Osteoblast (primary cell): ENCODE data around the gene OLFM1. TPM values are rescaled to one million over a fixed set of nuclear protein-coding genes. Genes with fewer than 3 reads are reported as not detected.
A peak's percentile ranks its signal among the peaks of the same experiment; 100 is the strongest.

Experiments
- DNase-seq: peaks from one replicate; pipeline ENCODE4 v3.0.0; 2011; ENCODE audit warnings: low spot score, mixed read lengths; ENCODE audit not compliant: insufficient read length; ENCODE audit errors: missing footprints
- H2AFZ ChIP-seq: 2 replicates; pipeline ENCODE4 v1.6.0; 2011; ENCODE audit warnings: mild to moderate bottlenecking, low read length
- H3K27ac ChIP-seq: 2 replicates; pipeline ENCODE4 v1.5.1; 2011; ENCODE audit warnings: mild to moderate bottlenecking, low read depth, low read length, moderate library complexity
- H3K27me3 ChIP-seq: 2 replicates; pipeline ENCODE4 v1.6.0; 2012; ENCODE audit warnings: mild to moderate bottlenecking, control low read depth, inconsistent platforms, low read length, moderate library complexity; ENCODE audit not compliant: insufficient read depth
- H3K36me3 ChIP-seq: 2 replicates; pipeline ENCODE4 v1.5.1; 2011; ENCODE audit warnings: mild to moderate bottlenecking, low read length, control low read depth, moderate library complexity; ENCODE audit not compliant: insufficient read depth
- H3K4me1 ChIP-seq: 2 replicates; pipeline ENCODE4 v1.5.1; 2011; ENCODE audit warnings: mild to moderate bottlenecking, low read length, control low read depth, moderate library complexity; ENCODE audit not compliant: insufficient read depth
- H3K4me2 ChIP-seq: 2 replicates; pipeline ENCODE4 v1.6.0; 2011; ENCODE audit warnings: mild to moderate bottlenecking, low read length; ENCODE audit not compliant: insufficient read depth
- H3K4me3 ChIP-seq: fragments of 200-600 bp; sonication (generic); 3 replicates; pipeline ENCODE4 v1.5.1; 2012; ENCODE audit warnings: mild to moderate bottlenecking, low read length, inconsistent platforms; ENCODE audit not compliant: insufficient read depth
- H3K79me2 ChIP-seq: 2 replicates; pipeline ENCODE4 v1.6.0; 2012; ENCODE audit warnings: mild to moderate bottlenecking, low read length, control low read depth, inconsistent platforms; ENCODE audit not compliant: insufficient read depth
- H3K9me3 ChIP-seq: 2 replicates; pipeline ENCODE4 v1.5.1; 2011; ENCODE audit warnings: low read depth, low read length, control low read depth
- H4K20me1 ChIP-seq: 2 replicates; pipeline ENCODE4 v1.6.0; 2012; ENCODE audit warnings: mild to moderate bottlenecking, low read length, control low read depth; ENCODE audit not compliant: insufficient read depth
- CTCF ChIP-seq: IDR thresholded peaks from 2 replicates; pipeline ENCODE4 v1.5.1; 2011; ENCODE audit warnings: mild to moderate bottlenecking, low read depth, low read length, moderate library complexity; ENCODE audit errors: extremely low read depth
- total RNA-seq: library from RNA; depleted of rRNA; stranded (reverse); fragments of >200 nt; gene quantifications from 2 replicates; pipeline ENCODE4 v1.2.3, GENCODE V29; 2012

The OLFM1 gene
- total RNA-seq, 1 donor: under 0.01 TPM

GRCh38 chr9:135123773-135124134 lies 36.3 kb downstream of the OLFM1 start:
- Histone ChIP-seq H2AFZ (no peak overlapping the region), H3K4me2 (no peak overlapping the region), H3K9me3 (no peaks in the 10 kb centered on the region), H3K4me1 (no peaks in the 10 kb centered on the region), H4K20me1 (no peaks in the 10 kb centered on the region), H3K27me3 (no peaks in the 10 kb centered on the region), H3K27ac (no peak overlapping the region), H3K36me3 (no peaks in the 10 kb centered on the region), H3K79me2 (no peaks in the 10 kb centered on the region), H3K4me3 (no peak overlapping the region)
- no peak for DNase-seq
- TF ChIP-seq CTCF: no peak

DNA sequence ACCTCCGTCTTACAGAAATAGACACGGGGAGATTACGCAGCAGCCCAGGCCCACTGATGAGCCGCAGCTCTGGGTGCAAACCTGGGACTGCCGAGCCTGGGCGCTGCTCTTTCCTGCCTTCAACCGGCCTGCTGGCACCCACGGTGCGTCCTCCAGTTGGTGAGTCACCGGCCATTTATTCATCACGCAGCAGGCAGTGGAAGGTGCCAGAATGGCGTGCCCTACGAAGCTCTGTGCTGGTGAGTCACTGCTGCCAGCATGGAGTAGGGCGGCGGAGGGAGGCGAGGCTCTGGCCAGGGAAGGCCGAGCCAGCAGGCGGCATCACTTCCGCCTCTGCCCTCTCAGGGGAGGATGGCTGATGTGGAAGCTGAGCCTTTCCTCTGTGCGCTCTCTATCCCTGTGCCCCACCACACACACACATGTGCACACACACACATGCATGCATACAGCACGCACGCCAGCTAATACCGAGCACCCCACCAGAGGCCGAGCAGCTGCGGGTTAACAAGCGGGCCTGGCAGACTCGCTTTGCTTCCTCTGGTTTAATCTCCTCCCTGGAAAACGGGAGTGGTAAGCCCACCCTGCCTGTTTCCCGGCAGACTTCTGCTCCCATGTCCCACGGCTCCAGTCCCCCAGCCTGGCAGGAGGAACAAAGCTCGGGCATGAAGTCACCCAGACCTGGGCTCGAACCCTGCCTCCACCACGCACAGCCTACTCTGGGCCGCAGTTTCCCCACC lies 39.2 kb downstream of the OLFM1 start:
- no peak overlapping the region for H3K27ac ChIP-seq
- no peak overlapping the region for H3K4me3 ChIP-seq
- no peaks in the 10 kb centered on the region for H3K79me2 ChIP-seq
- no peaks in the 10 kb centered on the region for H3K27me3 ChIP-seq
- H2AFZ ChIP-seq: no peak overlapping the region
- no peak overlapping the region for H3K4me2 ChIP-seq
- H4K20me1 ChIP-seq: no peaks in the 10 kb centered on the region
- H3K36me3 ChIP-seq: no peaks in the 10 kb centered on the region
- no peak for TF ChIP-seq CTCF
- peak; percentile 69 for DNase-seq
- no peaks in the 10 kb centered on the region for H3K9me3 ChIP-seq
- no peaks in the 10 kb centered on the region for H3K4me1 ChIP-seq

DNA sequence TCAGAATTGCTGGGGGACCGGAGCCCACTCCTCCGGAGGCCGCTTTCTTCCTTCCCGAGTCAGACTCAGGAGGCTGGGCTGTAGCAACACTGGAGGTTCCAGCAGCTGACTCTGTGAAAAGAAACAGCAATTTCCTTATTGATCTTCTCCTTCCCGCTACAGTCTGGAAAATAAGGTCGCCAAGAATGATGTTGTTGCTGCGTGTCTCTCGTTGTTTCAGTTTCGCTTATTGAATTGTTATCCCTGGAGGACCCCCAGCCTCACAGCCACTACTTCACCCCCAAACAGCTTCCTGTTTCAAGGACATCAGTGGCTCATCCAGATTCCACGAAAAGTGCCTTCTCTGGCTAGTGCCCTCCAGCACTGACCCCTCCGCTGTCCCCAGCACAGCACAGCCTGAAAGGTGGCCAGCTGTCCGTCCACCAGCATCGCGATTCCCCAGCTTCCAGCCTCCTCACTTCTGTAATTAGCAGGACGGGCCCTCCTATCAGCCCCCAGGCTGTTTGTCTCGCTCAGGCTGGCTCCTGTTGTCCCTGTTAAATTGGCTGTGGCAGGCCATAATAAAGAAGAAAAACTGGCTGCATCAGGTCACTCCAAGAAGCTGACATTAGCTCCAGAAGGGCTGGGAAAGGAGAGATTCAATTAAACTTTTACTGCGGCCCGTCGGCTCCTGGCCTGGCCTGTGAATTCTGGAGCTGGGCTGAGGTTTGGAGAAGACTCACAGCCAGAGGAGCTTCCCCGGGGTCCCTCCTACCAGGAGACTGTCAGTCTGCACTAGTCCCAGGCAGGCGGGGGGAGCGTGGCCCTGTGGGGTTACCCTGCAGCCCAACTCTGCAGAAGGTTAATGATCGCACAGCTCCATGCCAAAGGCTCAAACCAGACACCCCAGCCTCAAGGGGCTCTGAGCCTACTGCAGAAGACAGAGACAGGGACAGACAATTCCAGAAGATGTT lies 40.5 kb downstream of the OLFM1 start:
- no peak for DNase-seq
- TF ChIP-seq CTCF: no peak
- Histone ChIP-seq H3K79me2 (no peaks in the 10 kb centered on the region), H3K4me2 (no peak overlapping the region), H2AFZ (no peak overlapping the region), H3K36me3 (no peaks in the 10 kb centered on the region), H3K4me3 (no peak overlapping the region), H3K27ac (no peak overlapping the region), H3K9me3 (no peaks in the 10 kb centered on the region), H3K27me3 (no peaks in the 10 kb centered on the region), H4K20me1 (no peaks in the 10 kb centered on the region), H3K4me1 (no peaks in the 10 kb centered on the region)

GRCh38 chr9:135129137-135129695 lies 41.7 kb downstream of the OLFM1 start:
- H3K4me2 ChIP-seq: no peak overlapping the region
- H3K79me2 ChIP-seq: no peaks in the 10 kb centered on the region
- H3K4me3 ChIP-seq: no peak overlapping the region
- no peak overlapping the region for H3K27ac ChIP-seq
- no peaks in the 10 kb centered on the region for H3K36me3 ChIP-seq
- H4K20me1 ChIP-seq: no peaks in the 10 kb centered on the region
- no peak overlapping the region for H2AFZ ChIP-seq
- no peaks in the 10 kb centered on the region for H3K9me3 ChIP-seq
- no peak for DNase-seq
- no peak for TF ChIP-seq CTCF
- no peaks in the 10 kb centered on the region for H3K27me3 ChIP-seq
- H3K4me1 ChIP-seq: no peaks in the 10 kb centered on the region
